Measurements from ENCODE around the gene FLYWCH2.
A peak's percentile ranks its signal among the peaks of the same experiment; 100 is the strongest.

Gene FLYWCH2

GRCh38 chr16:2884041-2884451 lies 1.0 kb downstream of the FLYWCH2 start:
- peak in 1 of 2 donors; percentile 25 for DNase-seq (ENCODE audit: low read depth in 2 of 2)
- TF ChIP-seq CTCF (IDR thresholded peaks at IDR 0.05; ENCODE audit: low read depth, low read length), result no peak
- H3K4me3 ChIP-seq (replicated peaks in 1 of 2; ENCODE audit: low read depth in 2 of 2, low read length in 2 of 2), result peak overlapping the region; percentile 81 to 95

GRCh38 chr16:2894231-2894630 lies 11.2 kb downstream of the FLYWCH2 start:
- no peak for TF ChIP-seq CTCF (IDR thresholded peaks at IDR 0.05; ENCODE audit: low read depth, low read length)
- H3K4me3 ChIP-seq (replicated peaks in 1 of 2; ENCODE audit: low read depth in 2 of 2, low read length in 2 of 2), result no peak overlapping the region
- DNase-seq (ENCODE audit: low read depth in 2 of 2), result no peak

- no peak overlapping the region for H3K4me3 ChIP-seq (replicated peaks in 1 of 2; ENCODE audit: low read depth in 2 of 2, low read length in 2 of 2)
- no peak for TF ChIP-seq CTCF (IDR thresholded peaks at IDR 0.05; ENCODE audit: low read depth, low read length)
- peak in 1 of 2 donors; percentile 54 for DNase-seq (ENCODE audit: low read depth in 2 of 2)
These were observed 12.8 kb downstream of the FLYWCH2 start for GRCh38 chr16:2895813-2896212.

- no peak for DNase-seq (ENCODE audit: low read depth in 2 of 2)
- no peak overlapping the region for H3K4me3 ChIP-seq (replicated peaks in 1 of 2; ENCODE audit: low read depth in 2 of 2, low read length in 2 of 2)
- TF ChIP-seq CTCF (IDR thresholded peaks at IDR 0.05; ENCODE audit: low read depth, low read length), result no peak
These were observed 13.5 kb downstream of the FLYWCH2 start for GRCh38 chr16:2896480-2897010.

- peak in 1 of 2 donors; percentile 73 for DNase-seq (ENCODE audit: low read depth in 2 of 2)
- TF ChIP-seq CTCF (IDR thresholded peaks at IDR 0.05; ENCODE audit: low read depth, low read length), result no peak
- no peak overlapping the region for H3K4me3 ChIP-seq (replicated peaks in 1 of 2; ENCODE audit: low read depth in 2 of 2, low read length in 2 of 2)
These were observed 14.1 kb downstream of the FLYWCH2 start for GRCh38 chr16:2897110-2897509.

GRCh38 chr16:2898831-2899563 lies 16.0 kb downstream of the FLYWCH2 start:
- H3K4me3 ChIP-seq (replicated peaks in 1 of 2; ENCODE audit: low read depth in 2 of 2, low read length in 2 of 2), result no peak overlapping the region

More at GRCh38 chr16:2898831-2899563, 16.0 kb downstream of the FLYWCH2 start:
- no peak for DNase-seq (ENCODE audit: low read depth in 2 of 2)
- TF ChIP-seq CTCF (IDR thresholded peaks at IDR 0.05; ENCODE audit: low read depth, low read length), result no peak

Measured in cardiac fibroblast (primary cell).